CD4-positive, alpha-beta T cell treated with Interleukin-15 for 4 hours (primary cell): ENCODE measurements around the gene UBD.

ENCODE experiments used
- DNase-seq: peaks from one replicate; pipeline ENCODE4 v3.0.0-alpha.2; 2020; ENCODE audit warnings: low spot score

The UBD gene

GRCh38 chr6:29521006-29521680, 38.4 kb downstream of the UBD start:
- no peak for DNase-seq

- no peak for DNase-seq
Observed at GRCh38 chr6:29520232-29520631, 39.3 kb downstream of the UBD start.

- DNase-seq, result no peak
Observed at GRCh38 chr6:29519291-29520010, 40.1 kb downstream of the UBD start.

GRCh38 chr6:29517728-29518440, 41.6 kb downstream of the UBD start:
- DNase-seq, result no peak

- no peak for DNase-seq
Observed at GRCh38 chr6:29517245-29517644, 42.3 kb downstream of the UBD start.

GRCh38 chr6:29516108-29516507, 43.4 kb downstream of the UBD start:
- peak; percentile 53 for DNase-seq

GRCh38 chr6:29510746-29511300, 48.7 kb downstream of the UBD start:
- no peak for DNase-seq

- no peak for DNase-seq
Observed at GRCh38 chr6:29510202-29510601, 49.3 kb downstream of the UBD start.

- no peak for DNase-seq
Observed at GRCh38 chr6:29509711-29510110, 49.8 kb downstream of the UBD start.

- DNase-seq, result no peak
Observed at GRCh38 chr6:29509239-29509638, 50.3 kb downstream of the UBD start.

GRCh38 chr6:29507319-29507718, 52.2 kb downstream of the UBD start:
- no peak for DNase-seq

- no peak for DNase-seq
Observed at GRCh38 chr6:29506446-29507067, 53.0 kb downstream of the UBD start.

GRCh38 chr6:29505808-29506207, 53.7 kb downstream of the UBD start:
- DNase-seq, result no peak
